Psoas muscle (tissue), 8 donors: ENCODE data around the gene PLA2G15. TPM values are rescaled to one million over a fixed set of nuclear protein-coding genes. Genes with fewer than 3 reads are reported as not detected.

Source experiments
- ATAC-seq, 4 donors: fragments of 200-7000 bp; cut with Tn5 transposase; one replicate each; pipeline ENCODE4 v1.9.1; 2020; ENCODE audit warnings: moderate library complexity in 3 of 4, mild to moderate bottlenecking in 2 of 4
- DNase-seq, 2 donors: peaks; one replicate each; pipeline ENCODE4 v3.0.0-alpha.2; 2020
- H3K27ac ChIP-seq: fragments of 200-600 bp; one replicate; pipeline ENCODE4 v1.8.0; 2022
- H3K27me3 ChIP-seq, 3 donors: fragments of 200-600 bp in 1 of 3; one replicate each; pipeline versions ENCODE4 v1.6.1 to v1.8.0; 2013 to 2022; ENCODE audit warnings: low read length in 2 of 3, mild to moderate bottlenecking in 2 of 3, moderate library complexity in 1 of 3; ENCODE audit not compliant: insufficient read depth in 3 of 3
- H3K36me3 ChIP-seq, 2 donors: fragments of 200-600 bp in 1 of 2; one replicate each; pipeline versions ENCODE4 v1.6.1 to v1.8.0; 2013 to 2022; ENCODE audit warnings: low read depth in 1 of 2, mild to moderate bottlenecking in 1 of 2, moderate library complexity in 1 of 2; ENCODE audit not compliant: insufficient read depth in 1 of 2
- H3K4me1 ChIP-seq: fragments of 200-600 bp; one replicate; pipeline ENCODE4 v1.8.0; 2022
- H3K4me3 ChIP-seq: fragments of 200-600 bp; one replicate; pipeline ENCODE4 v1.8.0; 2022; ENCODE audit warnings: mild to moderate bottlenecking
- H3K9me3 ChIP-seq: fragments of 200-600 bp; one replicate; pipeline ENCODE4 v1.8.0; 2022
- WGBS, 3 donors: extraction: QIAGEN DNeasy Blood & Tissue Kit; methylation state at CpG; one replicate each; pipeline versions ENCODE4 v1.1.6 to v1.1.7; 2013; 5-methylcytosine and 5-hydroxymethylcytosine counted together
- intact Hi-C, 2 donors: fragments of 100-400 bp; cut with DNase I; formaldehyde crosslinking; loops; one replicate each; pipeline versions ENCODE4 v1.11.0 to v1.14.2; 2022
- polyA plus RNA-seq, 3 donors: library from polyadenylated mRNA; stranded (reverse); fragments of 200-250 nt; gene quantifications; one replicate each; pipeline ENCODE4 v1.2.3, GENCODE V29; 2013
- total RNA-seq, 4 donors: library from RNA; stranded (reverse); fragmentation: NEBNext Ultra II Directional in 2 of 4; extraction: Animal tissue kit (Norgen Biotek cat#: 25700) in 2 of 4; gene quantifications; one replicate each; pipeline versions ENCODE4 v1.2.1 to v1.2.4, GENCODE V29; 2021 to 2023
- TF ChIP-seq, protein P1 (sequence below): fragments of 200-600 bp; IDR thresholded peaks from one replicate; pipeline ENCODE4 v1.8.0; 2022; ENCODE audit warnings: antibody characterized with exemption
- donor health status: healthy with polysubstance abuse.
- donor health status: DM: no; HTN: no; CAD: no; lungs with moderate emphysema.
- donor health status: Bipolar disorder and iron deficiency.
- donor health status: healthy.
- donor health status: DM: yes; HTN: yes; CAD: no.
- donor health status: DM: no; HTN: no; CAD: no.
- donor health status: DM: no; HTN: no; CAD: no.
- donor health status: DM: yes; HTN: yes; CAD: no.

The PLA2G15 gene
- total and polyA plus RNA-seq, 7 donors = 13.0 to 65.0 (median 29.3) TPM

DNA sequence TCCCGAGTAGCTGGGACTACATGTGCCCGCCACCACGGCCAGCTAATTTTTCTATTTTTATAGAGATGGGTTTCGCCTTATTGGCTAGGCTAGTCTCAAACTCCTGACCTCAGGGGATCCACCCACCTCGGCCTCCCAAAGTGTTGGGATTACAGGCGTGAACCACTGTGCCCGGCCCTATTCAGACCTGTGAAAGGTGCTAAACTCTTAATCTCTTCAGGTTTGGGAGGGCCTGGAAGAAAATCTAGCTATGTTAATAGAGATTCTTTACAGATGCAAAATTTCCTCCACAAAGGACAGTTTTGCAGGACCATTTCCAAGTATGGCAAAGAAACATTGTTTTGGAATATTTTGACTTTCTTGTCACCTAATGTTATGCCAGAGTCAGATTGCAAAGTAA lies 3.1 kb upstream of the PLA2G15 start:
- ATAC-seq (no peak), DNase-seq (no peak)
- Histone ChIP-seq H3K4me3 (no peak overlapping the region), H3K4me1 (peaks cover 29% of the 10 kb centered on the region), H3K27me3 (no peaks in the 10 kb centered on the region), H3K9me3 (no peaks in the 10 kb centered on the region), H3K36me3 (no peaks in the 10 kb centered on the region), H3K27ac (no peak overlapping the region)
- TF ChIP-seq, protein P1, sequence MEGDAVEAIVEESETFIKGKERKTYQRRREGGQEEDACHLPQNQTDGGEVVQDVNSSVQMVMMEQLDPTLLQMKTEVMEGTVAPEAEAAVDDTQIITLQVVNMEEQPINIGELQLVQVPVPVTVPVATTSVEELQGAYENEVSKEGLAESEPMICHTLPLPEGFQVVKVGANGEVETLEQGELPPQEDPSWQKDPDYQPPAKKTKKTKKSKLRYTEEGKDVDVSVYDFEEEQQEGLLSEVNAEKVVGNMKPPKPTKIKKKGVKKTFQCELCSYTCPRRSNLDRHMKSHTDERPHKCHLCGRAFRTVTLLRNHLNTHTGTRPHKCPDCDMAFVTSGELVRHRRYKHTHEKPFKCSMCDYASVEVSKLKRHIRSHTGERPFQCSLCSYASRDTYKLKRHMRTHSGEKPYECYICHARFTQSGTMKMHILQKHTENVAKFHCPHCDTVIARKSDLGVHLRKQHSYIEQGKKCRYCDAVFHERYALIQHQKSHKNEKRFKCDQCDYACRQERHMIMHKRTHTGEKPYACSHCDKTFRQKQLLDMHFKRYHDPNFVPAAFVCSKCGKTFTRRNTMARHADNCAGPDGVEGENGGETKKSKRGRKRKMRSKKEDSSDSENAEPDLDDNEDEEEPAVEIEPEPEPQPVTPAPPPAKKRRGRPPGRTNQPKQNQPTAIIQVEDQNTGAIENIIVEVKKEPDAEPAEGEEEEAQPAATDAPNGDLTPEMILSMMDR = no peak
- intact Hi-C loops = no loop called here
- WGBS, 3 donors = 79 to 89% (median 86%) methylated on average over 7 of the region's 7 CpGs

DNA sequence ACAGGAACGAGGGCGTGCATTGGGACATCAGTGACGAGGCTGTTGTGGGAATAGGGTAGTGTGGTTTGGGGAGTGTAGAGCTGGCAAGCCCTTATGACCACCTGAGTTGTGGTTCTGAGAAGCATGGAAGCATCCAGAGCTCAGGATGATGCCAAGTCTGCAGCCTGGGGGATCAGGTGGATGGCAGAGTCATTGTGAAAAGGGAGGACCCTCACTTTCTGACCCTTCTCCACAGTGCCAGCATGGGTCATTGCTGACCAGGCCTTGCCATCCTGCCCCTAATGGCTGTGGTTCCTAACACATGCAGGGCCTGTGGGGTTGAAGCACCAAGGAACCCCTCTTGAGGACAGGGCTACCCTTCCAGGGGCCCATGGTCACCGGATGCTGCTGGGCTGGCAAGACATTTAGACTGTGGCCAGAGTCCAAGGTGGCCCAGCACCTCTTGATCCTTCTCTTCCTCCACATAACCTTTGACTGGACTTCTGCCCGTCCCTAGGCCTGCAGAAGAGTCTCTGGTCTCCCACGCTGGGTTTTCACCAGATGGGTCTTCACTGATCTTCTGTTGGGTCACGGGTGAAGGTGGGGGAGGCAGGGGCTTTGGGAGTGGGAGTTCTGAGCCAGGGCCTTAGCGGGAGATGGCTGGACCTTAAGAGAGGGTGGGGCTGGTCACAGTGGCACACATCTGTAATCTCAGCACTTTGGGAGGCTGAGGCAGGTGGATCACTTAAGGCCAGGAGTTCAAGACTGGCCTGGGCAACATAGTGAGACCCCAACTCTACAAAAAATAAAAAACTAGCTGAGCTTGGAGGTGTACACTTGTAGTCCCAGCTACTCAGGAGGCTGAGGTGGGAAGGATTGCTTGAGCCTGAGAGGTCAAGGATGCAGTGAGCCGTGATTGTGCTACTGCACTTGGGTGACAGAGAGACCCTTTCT lies 2.0 kb upstream of the PLA2G15 start:
- peaks cover 36% of the 10 kb centered on the region for H3K4me1 ChIP-seq
- H3K36me3 ChIP-seq = no peaks in the 10 kb centered on the region
- no peak overlapping the region for H3K27ac ChIP-seq
- intact Hi-C loops = no loop called here
- no peak overlapping the region for H3K4me3 ChIP-seq
- H3K9me3 ChIP-seq = no peaks in the 10 kb centered on the region
- ATAC-seq = no peak
- H3K27me3 ChIP-seq = no peaks in the 10 kb centered on the region
- 77 to 81% (median 77%) methylated on average over 9 of the region's 9 CpGs for WGBS, 3 donors
- peak in 1 of 2 donors; percentile 36 for DNase-seq
- TF ChIP-seq, protein P1 = no peak

GRCh38 chr16:68244481-68244902 lies 681 bp upstream of the PLA2G15 start:
- DNase-seq (peak in 1 of 2 donors; percentile 60), ATAC-seq (no peak)

DNA sequence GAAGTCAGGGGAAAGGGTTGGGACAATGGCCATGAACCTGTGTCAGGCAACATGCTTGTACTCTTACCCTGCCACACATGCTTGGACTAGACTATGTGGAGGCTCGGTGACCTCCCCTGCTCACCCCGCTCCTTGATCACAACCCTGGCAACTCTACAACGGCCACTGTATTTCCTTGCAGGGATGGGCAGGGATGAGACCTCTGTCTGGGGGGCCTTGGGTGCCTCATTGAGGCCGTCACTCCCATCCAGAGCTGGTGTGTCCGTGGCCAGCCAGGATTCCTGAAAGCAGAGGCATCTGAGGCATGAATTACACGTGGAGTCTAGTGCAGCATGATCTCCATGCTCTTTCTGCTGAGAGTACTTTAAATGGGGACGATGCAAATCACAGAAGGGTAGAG lies 948 bp downstream of the PLA2G15 start:
- 45 to 61% (median 49%) methylated on average over 7 of the region's 7 CpGs for WGBS, 3 donors

More at GRCh38 chr16:68244481-68244902, 681 bp upstream of the PLA2G15 start:
- peak overlapping the region; percentile 92 for H3K27ac ChIP-seq
- H3K4me1 ChIP-seq = peaks cover 49% of the 10 kb centered on the region
- TF ChIP-seq, protein P1 = no peak
- H3K9me3 ChIP-seq = no peaks in the 10 kb centered on the region
- H3K27me3 ChIP-seq = no peaks in the 10 kb centered on the region
- intact Hi-C loops = no loop called here
- H3K36me3 ChIP-seq = peaks cover 0 to 8% of the 10 kb centered on the region in 2 donors
- peak overlapping the region; percentile 85 for H3K4me3 ChIP-seq
- WGBS, 3 donors = 3 to 8% (median 6%) methylated on average over 20 of the region's 20 CpGs

More for the DNA sequence above, 948 bp downstream of the PLA2G15 start:
- Histone ChIP-seq H3K36me3 (peaks cover 0 to 24% of the 10 kb centered on the region in 2 donors), H3K4me3 (peak overlapping the region; percentile 85), H3K9me3 (no peaks in the 10 kb centered on the region), H3K27ac (peak overlapping the region; percentile 92), H3K4me1 (peaks cover 48% of the 10 kb centered on the region), H3K27me3 (no peaks in the 10 kb centered on the region)
- intact Hi-C loops = no loop called here
- DNase-seq (no peak), ATAC-seq (no peak)
- TF ChIP-seq, protein P1 = no peak
